HUES48 (cell line): ENCODE data around the gene SLC25A22.

Source experiments
- H3K27ac ChIP-seq: one replicate; pipeline ENCODE4 v1.7.0; 2013; ENCODE audit warnings: low read depth, low read length, inconsistent platforms
- H3K27me3 ChIP-seq: 2 replicates; pipeline ENCODE4 v1.6.1; 2013; ENCODE audit warnings: mild to moderate bottlenecking, low read length; ENCODE audit not compliant: control insufficient read depth, insufficient read depth
- H3K36me3 ChIP-seq: 2 replicates; pipeline ENCODE4 v1.6.1; 2013; ENCODE audit warnings: low read length; ENCODE audit not compliant: control insufficient read depth, insufficient read depth
- H3K4me1 ChIP-seq: 2 replicates; pipeline ENCODE4 v1.6.1; 2013; ENCODE audit warnings: mild to moderate bottlenecking, low read length; ENCODE audit not compliant: control insufficient read depth, insufficient read depth
- H3K4me3 ChIP-seq: 2 replicates; pipeline ENCODE4 v1.5.1; 2013; ENCODE audit warnings: mild to moderate bottlenecking, low read depth, low read length
- H3K9ac ChIP-seq: 2 replicates; pipeline ENCODE4 v1.6.1; 2013; ENCODE audit warnings: mild to moderate bottlenecking, low read depth, low read length, moderate library complexity
- H3K9me3 ChIP-seq: 2 replicates; pipeline ENCODE4 v1.6.1; 2013; ENCODE audit warnings: low read length; ENCODE audit not compliant: control insufficient read depth, insufficient read depth

Gene SLC25A22

DNA sequence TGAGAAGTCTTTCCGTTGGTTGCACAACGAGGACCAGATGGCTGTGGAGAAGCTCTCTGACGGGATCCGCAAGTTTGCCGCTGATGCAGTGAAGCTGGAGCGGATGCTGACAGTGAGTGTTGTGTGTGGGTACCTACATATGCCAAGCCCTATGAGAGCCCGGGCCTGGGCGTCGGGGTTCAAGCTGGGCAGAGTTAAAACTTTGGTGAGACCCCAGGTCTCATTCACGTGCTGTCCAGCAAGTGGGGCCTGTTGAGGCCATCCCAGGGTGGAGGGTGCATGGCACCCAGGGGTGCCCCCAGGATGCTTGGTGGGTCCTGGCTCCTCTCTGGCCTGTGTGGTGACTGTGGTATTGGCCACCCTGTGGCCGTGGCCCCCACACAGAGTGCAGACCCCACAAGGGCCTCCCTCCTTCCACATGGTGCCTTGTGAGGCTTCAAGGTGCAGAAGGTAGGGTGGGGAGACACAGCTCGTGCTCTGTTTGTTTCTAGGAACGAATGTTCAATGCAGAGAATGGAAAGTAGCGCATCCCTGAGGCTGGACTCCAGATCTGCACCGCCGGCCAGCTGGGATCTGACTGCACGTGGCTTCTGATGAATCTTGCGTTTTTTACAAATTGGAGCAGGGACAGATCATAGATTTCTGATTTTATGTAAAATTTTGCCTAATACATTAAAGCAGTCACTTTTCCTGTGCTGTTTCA, 33.6 kb downstream of the SLC25A22 start:
- Histone ChIP-seq H3K27ac (no peak overlapping the region), H3K4me1 (peaks cover 9% of the 10 kb centered on the region; the same call in 1 of the 2 replicates), H3K27me3 (no peaks in the 10 kb centered on the region), H3K36me3 (peaks cover 75% of the 10 kb centered on the region), H3K4me3 (no peak overlapping the region), H3K9me3 (no peaks in the 10 kb centered on the region), H3K9ac (no peak overlapping the region)

DNA sequence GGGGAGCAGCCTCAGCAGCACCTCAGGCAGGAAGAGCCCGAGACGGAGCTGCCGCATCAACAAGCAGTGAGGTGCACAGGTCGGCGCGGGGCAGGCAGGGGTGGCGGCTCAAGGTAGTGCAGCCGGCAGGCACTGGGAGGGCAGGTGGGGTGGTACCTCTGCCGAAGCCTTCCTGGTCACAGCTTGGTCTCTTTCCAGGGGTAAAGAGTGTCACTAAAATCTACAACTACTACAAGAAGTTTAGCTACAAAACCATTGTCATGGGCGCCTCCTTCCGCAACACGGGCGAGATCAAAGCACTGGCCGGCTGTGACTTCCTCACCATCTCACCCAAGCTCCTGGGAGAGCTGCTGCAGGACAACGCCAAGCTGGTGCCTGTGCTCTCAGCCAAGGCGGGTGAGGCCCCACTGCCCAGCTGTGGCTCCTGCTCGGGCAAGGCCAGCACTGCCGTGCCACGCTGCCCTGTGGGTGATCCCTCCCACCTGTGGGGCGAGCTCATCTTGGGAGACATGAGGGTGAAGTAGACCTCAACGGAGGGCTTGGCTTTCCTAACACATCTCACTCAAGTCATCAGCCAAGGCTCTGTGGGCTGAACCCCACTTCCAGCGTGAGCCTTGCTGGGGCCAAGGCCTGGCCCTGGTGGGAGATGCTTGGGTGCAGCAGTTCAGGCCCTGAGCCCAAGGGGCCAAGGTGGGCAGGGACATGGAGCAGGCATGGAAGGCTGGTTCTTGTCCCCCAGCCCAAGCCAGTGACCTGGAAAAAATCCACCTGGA, 34.3 kb downstream of the SLC25A22 start:
- Histone ChIP-seq H3K4me3 (no peak overlapping the region), H3K9me3 (no peaks in the 10 kb centered on the region), H3K27ac (peak overlapping the region; percentile 10), H3K27me3 (no peaks in the 10 kb centered on the region), H3K9ac (no peak overlapping the region), H3K36me3 (peaks cover 83% of the 10 kb centered on the region), H3K4me1 (peaks cover 9% of the 10 kb centered on the region; the same call in 1 of the 2 replicates)

DNA sequence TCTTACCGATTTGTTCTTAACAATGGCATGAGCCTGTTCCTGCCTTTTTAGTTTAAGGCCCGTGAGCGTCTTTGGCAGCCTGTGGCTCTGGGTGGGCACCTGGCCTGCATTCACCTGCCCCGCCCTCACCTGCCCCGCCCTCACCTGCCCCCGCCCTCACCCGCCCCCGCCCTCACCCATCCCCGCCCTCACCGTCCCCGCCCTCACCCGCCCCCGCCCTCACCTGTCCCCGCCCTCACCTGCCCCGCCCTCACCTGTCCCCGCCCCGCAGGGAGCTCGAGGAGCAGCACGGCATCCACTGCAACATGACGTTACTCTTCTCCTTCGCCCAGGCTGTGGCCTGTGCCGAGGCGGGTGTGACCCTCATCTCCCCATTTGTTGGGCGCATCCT, 35.0 kb downstream of the SLC25A22 start:
- H3K27me3 ChIP-seq: no peaks in the 10 kb centered on the region
- peaks cover 9% of the 10 kb centered on the region; the same call in 1 of the 2 replicates for H3K4me1 ChIP-seq
- no peak overlapping the region for H3K4me3 ChIP-seq
- H3K9ac ChIP-seq: no peak overlapping the region
- peaks cover 86% of the 10 kb centered on the region for H3K36me3 ChIP-seq
- peak overlapping the region; percentile 10 for H3K27ac ChIP-seq
- H3K9me3 ChIP-seq: no peaks in the 10 kb centered on the region

DNA sequence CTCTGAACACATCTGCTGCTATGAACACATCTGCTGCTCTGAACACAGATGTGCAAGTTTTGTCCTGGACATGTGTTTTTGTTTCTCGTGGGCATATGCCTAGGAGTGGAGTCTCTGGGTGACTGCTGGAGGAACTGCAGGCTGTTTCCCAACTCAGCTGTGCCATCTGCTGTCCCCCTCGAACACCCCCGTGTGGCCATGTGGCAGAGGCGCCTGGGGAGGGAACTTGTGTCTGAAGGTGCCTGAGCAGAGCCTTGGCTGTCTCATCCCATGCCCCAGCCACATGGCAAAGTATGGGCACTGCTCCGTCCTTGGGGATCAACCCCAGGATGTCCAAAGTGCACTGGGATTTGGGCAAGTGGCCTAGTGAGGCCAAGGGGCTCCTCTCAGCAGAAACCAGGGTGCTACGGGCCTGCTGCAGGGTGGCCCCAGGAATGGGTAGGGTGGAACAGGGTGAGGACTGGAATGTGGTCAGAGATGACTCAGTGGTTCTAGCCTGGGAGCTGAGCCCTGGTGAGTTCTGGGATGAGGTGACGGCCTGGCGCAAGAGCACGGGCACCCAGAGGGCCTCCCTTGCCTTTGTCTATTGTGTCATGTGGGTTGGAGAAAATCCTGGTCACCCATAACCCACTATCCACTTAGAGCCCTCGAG, 35.5 kb downstream of the SLC25A22 start:
- H3K27me3 ChIP-seq: no peaks in the 10 kb centered on the region
- H3K27ac ChIP-seq: peak overlapping the region; percentile 27
- no peaks in the 10 kb centered on the region for H3K9me3 ChIP-seq
- no peak overlapping the region for H3K4me3 ChIP-seq
- no peak overlapping the region for H3K9ac ChIP-seq
- peaks cover 89% of the 10 kb centered on the region for H3K36me3 ChIP-seq
- peaks cover 9% of the 10 kb centered on the region; the same call in 1 of the 2 replicates for H3K4me1 ChIP-seq

DNA sequence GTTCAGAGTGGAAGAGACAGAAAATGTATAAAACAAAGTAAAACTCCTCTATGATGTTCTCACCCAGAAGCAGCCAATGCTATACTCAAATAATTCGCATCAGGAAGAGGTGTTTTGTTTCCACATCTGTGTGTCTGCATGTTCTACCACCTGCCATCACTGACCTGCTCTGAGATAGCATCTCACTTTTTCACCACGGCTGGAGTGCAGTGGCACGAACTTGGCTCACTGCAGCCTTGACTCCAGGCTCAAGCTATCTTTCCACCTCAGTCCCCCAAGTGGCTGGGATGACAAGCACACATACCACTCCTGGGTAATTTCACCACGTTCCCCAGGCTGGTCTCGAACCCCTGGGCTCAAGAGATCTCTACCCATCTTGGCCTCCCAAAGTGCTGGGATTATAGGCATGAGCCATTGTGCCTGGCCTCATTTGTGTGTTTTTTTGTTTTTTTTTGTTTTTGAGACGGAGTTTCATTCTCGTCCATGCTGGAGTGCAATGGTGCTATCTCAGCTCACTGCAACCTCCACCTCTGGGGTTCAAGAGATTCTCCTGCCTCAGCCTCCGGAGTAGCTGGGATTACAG, 36.5 kb downstream of the SLC25A22 start:
- Histone ChIP-seq H3K4me3 (no peak overlapping the region), H3K36me3 (peaks cover 89% of the 10 kb centered on the region), H3K9ac (no peak overlapping the region), H3K27ac (no peak overlapping the region), H3K27me3 (no peaks in the 10 kb centered on the region), H3K4me1 (peaks cover 9% of the 10 kb centered on the region; the same call in 1 of the 2 replicates), H3K9me3 (no peaks in the 10 kb centered on the region)

DNA sequence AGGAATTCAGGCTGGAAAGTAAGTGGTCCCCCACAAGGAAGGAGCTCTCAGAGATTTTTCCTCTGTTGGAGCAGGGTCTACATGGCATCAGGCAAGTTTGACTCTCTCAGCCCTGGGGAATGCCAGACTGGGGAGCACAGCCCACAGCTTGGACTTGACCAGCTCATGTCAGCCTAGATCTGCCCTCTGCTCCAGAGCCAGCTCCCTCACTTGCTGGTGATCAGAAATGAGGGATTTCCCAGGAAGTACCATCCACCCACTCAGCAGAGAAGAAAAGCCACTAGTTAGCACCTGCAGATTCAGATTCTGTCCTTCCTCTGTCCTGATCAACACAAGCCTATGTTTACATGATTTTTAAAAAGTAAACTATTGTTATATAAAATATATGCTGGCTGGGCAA, 37.8 kb downstream of the SLC25A22 start:
- Histone ChIP-seq H3K4me3 (no peak overlapping the region), H3K9ac (no peak overlapping the region), H3K4me1 (peaks cover 9% of the 10 kb centered on the region; the same call in 1 of the 2 replicates), H3K27me3 (no peaks in the 10 kb centered on the region), H3K36me3 (peaks cover 91% of the 10 kb centered on the region), H3K9me3 (no peaks in the 10 kb centered on the region), H3K27ac (no peak overlapping the region)

DNA sequence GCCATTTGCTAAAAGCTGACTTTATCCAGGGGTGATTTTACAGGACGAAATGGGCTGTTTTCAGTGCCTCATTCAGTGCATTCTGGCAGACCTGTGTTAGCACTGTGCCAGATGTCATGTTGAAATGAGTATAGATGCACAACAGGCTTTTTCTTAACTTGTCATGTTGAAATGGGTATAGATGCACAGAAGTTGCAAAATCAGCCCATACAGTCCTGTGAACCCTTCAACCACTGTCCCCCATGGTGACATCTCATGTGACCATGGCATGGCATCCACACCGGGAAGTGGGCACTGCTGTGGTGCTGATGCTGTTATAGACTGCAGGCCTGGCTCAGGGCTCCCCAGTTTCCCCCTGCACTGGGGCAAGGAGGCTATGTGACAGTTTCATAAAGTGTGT, 48.4 kb downstream of the SLC25A22 start:
- Histone ChIP-seq H3K36me3 (peaks cover 16% of the 10 kb centered on the region), H3K27ac (no peak overlapping the region), H3K27me3 (no peaks in the 10 kb centered on the region), H3K9me3 (no peaks in the 10 kb centered on the region), H3K9ac (no peak overlapping the region), H3K4me3 (no peak overlapping the region), H3K4me1 (peaks cover 11% of the 10 kb centered on the region; the same call in 1 of the 2 replicates)

DNA sequence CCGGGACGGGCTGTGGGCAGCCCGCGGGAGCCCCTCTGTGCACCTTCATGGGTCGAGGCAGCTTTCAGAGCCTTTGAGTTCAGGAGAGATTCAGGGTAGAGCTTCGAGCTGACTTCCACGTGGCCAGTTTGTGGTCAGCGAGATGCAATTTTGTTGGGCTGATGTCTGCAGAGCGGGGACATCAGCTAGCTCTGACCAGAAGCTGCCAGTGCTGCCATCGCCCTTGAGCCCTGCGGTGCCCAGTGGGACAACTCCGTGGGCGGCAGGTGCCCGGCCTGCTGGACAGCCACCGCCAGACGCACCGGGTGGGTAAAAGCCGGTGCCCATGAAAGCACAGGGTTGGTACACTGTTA, 50.1 kb downstream of the SLC25A22 start:
- H3K27me3 ChIP-seq: no peaks in the 10 kb centered on the region
- H3K9ac ChIP-seq: peak overlapping the region; percentile 80
- H3K9me3 ChIP-seq: no peaks in the 10 kb centered on the region
- peaks cover 15% of the 10 kb centered on the region for H3K4me1 ChIP-seq
- H3K4me3 ChIP-seq: peak overlapping the region; percentile 89
- peaks cover 16% of the 10 kb centered on the region for H3K36me3 ChIP-seq
- H3K27ac ChIP-seq: peak overlapping the region; percentile 20

DNA sequence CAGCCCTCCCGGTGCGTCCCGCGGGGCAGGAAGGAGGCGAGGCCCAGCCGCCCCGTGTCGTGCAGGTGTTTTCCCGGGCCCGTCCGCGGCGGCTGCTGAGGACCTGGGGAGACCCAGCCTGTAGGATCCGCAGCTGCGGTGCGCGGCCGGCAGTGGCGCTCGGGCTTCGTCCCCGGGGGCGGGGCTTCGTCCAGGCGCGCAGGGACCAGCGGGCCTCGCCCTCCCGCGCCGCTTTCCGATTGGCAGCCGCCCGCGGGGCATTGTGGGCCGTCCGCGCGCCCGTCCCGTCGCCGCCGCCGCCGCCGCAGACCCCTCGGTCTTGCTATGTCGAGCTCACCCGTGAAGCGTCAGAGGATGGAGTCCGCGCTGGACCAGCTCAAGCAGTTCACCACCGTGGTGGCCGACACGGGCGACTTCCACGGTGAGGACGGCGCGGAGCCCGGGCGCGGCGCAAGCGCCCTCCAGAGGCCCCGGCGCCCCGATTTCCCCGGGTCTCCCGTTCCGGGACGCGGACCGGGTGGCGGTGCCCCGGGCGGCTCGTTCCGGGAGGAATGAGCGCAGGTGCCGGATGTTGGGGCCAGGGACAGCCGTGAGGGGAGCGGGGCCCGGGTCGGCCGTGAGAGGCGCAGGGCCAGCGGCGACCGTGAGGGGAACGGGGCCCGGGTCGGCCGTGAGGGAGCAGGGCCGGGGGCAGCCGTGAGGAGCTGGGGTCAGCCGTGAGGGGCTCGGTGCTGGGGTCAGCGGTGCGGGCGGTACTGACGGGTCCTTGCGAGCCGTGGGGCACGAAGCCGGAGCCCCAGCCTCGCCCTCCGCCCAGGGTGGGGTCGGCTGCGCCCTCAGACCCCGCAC, 50.7 kb downstream of the SLC25A22 start, which contains the start of gene TALDO1:
TALDO1 (plus strand) TSS at position 307 of the 849 bp plus-strand sequence; CDS start at position 325, 18 bp downstream.
- Histone ChIP-seq H3K4me1 (peaks cover 15% of the 10 kb centered on the region), H3K9me3 (no peaks in the 10 kb centered on the region), H3K9ac (peak within 1 kb of the TSS; percentile 80), H3K36me3 (peaks cover 10% of the 10 kb centered on the region), H3K27me3 (no peaks in the 10 kb centered on the region), H3K4me3 (peak within 1 kb of the TSS; percentile 89), H3K27ac (peak within 1 kb of the TSS; percentile 91)
